H1 (cell line): Measurements from ENCODE around the gene C12orf76.

Experiments
- CTCF ChIP-seq, 3 experiments: IDR thresholded peaks; 1 replicate in 2 of 3; 2 replicates in 1 of 3; pipeline versions ENCODE4 v1.5.1 to v1.6.1; 2011; ENCODE audit warnings: low read length in 3 of 3, mild to moderate bottlenecking in 3 of 3, inconsistent platforms in 2 of 3, low read depth in 1 of 3, moderate library complexity in 1 of 3; ENCODE audit not compliant: insufficient read depth in 1 of 3; ENCODE audit errors: control extremely low read depth in 1 of 3
- EZH2 ChIP-seq: fragments of 200-600 bp; sonication (generic); IDR thresholded peaks from 2 replicates; pipeline ENCODE4 v1.7.1; 2012; ENCODE audit warnings: low read depth, mild to moderate bottlenecking, moderate library complexity, low read length, inconsistent platforms; ENCODE audit not compliant: severe bottlenecking
- HDAC2 ChIP-seq, 2 experiments: fragments of 300-600 bp in 1 of 2; sonication (generic) in 1 of 2; IDR thresholded peaks; 2 replicates each; pipeline ENCODE4 v1.6.1; 2011 to 2012; ENCODE audit warnings: low read depth in 2 of 2, low read length in 2 of 2, mild to moderate bottlenecking in 2 of 2, moderate library complexity in 2 of 2, borderline replicate concordance in 1 of 2, inconsistent platforms in 1 of 2
- PHF8 ChIP-seq: fragments of 200-600 bp; sonication (generic); conservative IDR thresholded peaks from 2 replicates; pipeline ENCODE4 v1.7.1; 2012; ENCODE audit warnings: low read depth, mild to moderate bottlenecking, inconsistent platforms, low read length, moderate library complexity
- POLR2A ChIP-seq, 2 experiments: IDR thresholded peaks; 1 replicate in 1 of 2; 2 replicates in 1 of 2; pipeline ENCODE4 v1.6.1; 2011; ENCODE audit warnings: low read depth in 2 of 2, low read length in 2 of 2, mild to moderate bottlenecking in 2 of 2; ENCODE audit errors: control extremely low read depth in 1 of 2
- POLR2AphosphoS5 ChIP-seq: IDR thresholded peaks from 2 replicates; pipeline ENCODE4 v1.6.1; 2011; ENCODE audit warnings: low read depth, low read length
- SIX5 ChIP-seq: IDR thresholded peaks from 2 replicates; pipeline ENCODE4 v1.6.1; 2011; ENCODE audit warnings: mild to moderate bottlenecking, low read depth, low read length
- SP4 ChIP-seq: IDR thresholded peaks from 2 replicates; pipeline ENCODE4 v1.6.1; 2012; ENCODE audit warnings: low read length, inconsistent platforms
- SUZ12 ChIP-seq: fragments of 200-600 bp; sonication (generic); IDR thresholded peaks from 2 replicates; pipeline ENCODE4 v1.6.1; 2012; ENCODE audit warnings: mild to moderate bottlenecking, inconsistent platforms, low read length, moderate library complexity, mixed read lengths
- TAF1 ChIP-seq: IDR thresholded peaks from 2 replicates; pipeline ENCODE4 v1.6.1; 2011; ENCODE audit warnings: mild to moderate bottlenecking, low read depth, low read length
- TAF7 ChIP-seq: optimal IDR thresholded peaks from 2 replicates; pipeline ENCODE3; 2011; ENCODE audit warnings: low read depth, mild to moderate bottlenecking, inconsistent platforms, low read length, moderate library complexity, borderline replicate concordance
- TCF12 ChIP-seq: IDR thresholded peaks from 2 replicates; pipeline ENCODE4 v1.6.1; 2011; ENCODE audit warnings: low read depth, mild to moderate bottlenecking, low read length
- USF2 ChIP-seq: IDR thresholded peaks from 2 replicates; pipeline ENCODE4 v1.6.1; 2011; ENCODE audit warnings: low read length, improper control_type of control experiment

GRCh38 chr12:110093631-110094311 lies 45.4 kb upstream of the C12orf76 start:
- TF ChIP-seq HDAC2 (IDR thresholded peaks at IDR 0.05; ENCODE audit: borderline replicate concordance in 1 of 2, low read depth in 2 of 2, low read length in 2 of 2) = no peak
- no peak for TF ChIP-seq POLR2AphosphoS5
- TF ChIP-seq TAF1 = no peak
- no peak for TF ChIP-seq CTCF (IDR thresholded peaks at IDR 0.05; ENCODE audit: control extremely low read depth in 1 of 3, insufficient read depth in 1 of 3, low read depth in 1 of 3, low read length in 3 of 3)
- TF ChIP-seq POLR2A (IDR thresholded peaks at IDR 0.05; ENCODE audit: control extremely low read depth in 1 of 2, low read depth in 2 of 2, low read length in 2 of 2) = no peak
- TF ChIP-seq SIX5 = no peak
- TF ChIP-seq PHF8 = no peak
- TF ChIP-seq USF2 = no peak
- no peak for TF ChIP-seq SUZ12
- no peak for TF ChIP-seq SP4
- no peak for TF ChIP-seq TCF12
- no peak for TF ChIP-seq TAF7
- no peak for TF ChIP-seq EZH2
